HG02840 (cell line): Measurements from ENCODE around the gene DCXR.

Source experiments
- ATAC-seq: cut with Tn5 transposase; IDR thresholded peaks from one replicate; pipeline ENCODE4 v1.9.1; 2021; ENCODE audit warnings: mild to moderate bottlenecking, moderate library complexity, moderate number of reproducible peaks; ENCODE audit not compliant: unreplicated experiment, low FRiP score

Gene DCXR

DNA sequence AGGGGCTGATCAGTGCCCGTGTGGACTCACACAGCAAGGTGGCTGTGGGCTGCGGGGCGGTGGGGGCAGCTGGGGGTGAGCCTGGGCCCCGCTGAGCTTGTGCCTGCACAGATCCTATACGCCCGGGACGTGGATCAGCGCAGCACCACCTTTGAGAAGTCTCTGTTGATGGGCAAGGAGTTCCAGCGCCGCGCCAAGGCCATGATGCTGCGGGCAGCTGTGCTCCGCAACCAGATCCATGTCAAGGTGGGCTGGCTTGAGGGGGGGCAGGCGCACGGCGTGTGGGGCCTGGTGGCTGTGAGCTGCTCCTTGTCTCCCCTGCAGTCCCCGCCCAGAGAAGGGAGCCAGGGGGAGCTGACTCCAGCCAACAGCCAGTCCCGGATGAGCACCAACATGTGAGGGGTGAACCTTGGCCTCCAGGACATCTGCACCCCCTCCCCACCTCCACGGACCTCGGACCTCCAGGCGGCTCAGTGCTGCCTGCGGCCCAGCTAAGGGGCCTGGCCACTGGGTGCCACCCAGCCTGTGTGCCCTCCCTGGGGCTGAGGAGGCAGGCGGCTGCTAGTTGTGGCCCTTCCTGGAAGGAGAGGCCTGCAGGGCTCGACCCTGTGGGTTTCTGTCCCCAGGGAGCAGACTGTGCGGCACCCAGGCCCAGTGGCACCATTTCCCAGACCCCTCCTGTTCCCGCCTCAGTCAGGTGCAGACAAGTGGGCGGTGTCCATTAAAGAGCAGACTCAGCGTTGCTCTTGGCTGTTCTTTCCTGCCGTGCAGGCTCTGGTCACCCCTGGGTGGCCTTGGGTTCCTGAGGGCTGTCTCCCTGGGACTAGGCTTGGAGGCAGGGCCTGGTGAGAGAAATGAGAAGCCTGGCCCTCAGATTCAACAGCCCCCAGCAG, 19.5 kb upstream of the DCXR start:
- no peak for ATAC-seq

DNA sequence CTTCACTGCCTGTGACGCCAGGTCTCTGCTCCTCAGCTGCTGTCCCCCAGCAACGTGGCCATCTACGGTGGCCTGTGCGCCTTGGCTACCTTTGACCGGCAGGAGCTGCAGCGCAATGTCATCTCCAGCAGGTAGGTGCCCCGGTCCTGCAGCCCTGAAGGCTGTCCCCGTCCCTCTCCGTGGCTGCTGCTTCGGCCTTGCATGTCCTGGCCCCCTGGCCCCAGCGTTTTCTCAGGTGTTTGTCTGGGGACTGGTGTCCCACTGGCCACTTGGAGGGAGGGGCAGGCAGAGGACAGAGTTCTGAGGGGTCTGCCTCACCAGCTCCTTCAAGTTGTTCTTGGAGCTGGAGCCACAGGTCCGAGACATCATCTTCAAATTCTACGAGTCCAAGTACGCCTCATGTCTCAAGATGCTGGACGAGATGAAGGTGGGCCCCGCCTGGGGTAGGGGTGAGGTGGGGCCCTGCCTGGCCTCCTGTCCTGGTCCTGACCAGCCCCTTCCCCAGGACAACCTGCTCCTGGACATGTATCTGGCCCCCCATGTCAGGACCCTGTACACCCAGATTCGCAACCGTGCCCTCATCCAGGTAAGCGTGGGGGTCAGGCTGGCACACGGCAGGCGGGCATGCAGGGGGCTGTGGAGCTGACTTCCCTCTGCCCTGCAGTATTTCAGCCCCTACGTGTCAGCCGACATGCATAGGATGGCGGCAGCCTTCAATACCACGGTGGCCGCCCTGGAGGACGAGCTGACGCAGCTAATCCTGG, 18.6 kb upstream of the DCXR start:
- ATAC-seq, result no peak

DNA sequence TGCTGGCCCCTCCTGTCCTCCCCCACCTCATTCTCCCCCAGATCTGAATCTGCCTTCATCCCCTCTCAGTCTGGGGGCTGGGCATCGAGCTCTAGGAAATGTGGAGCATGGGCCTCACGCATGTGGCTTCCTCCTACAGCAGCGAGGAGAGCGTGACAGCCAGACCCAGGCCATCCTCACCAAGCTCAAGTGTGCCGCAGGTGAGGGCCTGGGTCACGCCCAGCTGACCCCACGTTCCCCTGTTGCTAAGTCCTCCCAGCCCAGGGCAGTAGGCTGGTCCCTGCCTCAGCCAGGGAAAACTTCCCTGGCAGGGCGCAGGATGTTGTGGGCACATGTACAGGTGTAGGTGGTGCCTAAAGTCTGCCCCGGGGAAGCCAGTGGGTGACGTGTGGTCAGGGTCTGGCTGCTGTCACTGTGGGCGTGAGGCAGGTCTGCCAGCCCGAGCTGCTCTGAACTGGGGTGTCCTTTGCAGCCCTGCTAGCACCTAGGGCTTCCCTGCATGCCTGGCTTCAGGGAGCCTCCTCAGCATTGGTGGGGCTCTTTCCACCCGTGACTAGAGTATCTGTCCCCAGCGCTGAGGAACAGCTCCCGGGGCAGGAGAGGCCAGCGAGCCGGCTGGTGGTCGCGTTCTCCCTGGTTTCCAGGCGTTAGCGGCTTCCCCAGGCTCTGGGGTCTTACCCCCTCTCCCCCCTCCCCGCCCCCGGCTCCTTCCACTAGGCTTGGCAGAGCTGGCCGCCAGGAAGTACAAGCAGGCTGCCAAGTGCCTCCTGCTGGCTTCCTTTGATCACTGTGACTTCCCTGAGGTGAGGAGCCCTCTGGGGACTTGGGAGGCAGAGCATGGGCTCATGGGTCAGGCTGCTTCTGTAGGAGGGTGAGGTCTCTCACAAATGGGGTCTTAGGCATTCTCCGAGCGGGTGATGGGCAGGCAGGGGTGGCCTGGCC, 17.8 kb upstream of the DCXR start:
- no peak for ATAC-seq

GRCh38 chr17:82054351-82055022, 17.0 kb upstream of the DCXR start:
- no peak for ATAC-seq

- ATAC-seq, result no peak
Measured at GRCh38 chr17:82053556-82054263, 16.2 kb upstream of the DCXR start.

- no peak for ATAC-seq
Measured at GRCh38 chr17:82053130-82053529, 15.6 kb upstream of the DCXR start.

- ATAC-seq, result no peak
Measured at GRCh38 chr17:82052638-82053059, 15.2 kb upstream of the DCXR start.

GRCh38 chr17:82051776-82052637, 14.5 kb upstream of the DCXR start, which contains the start of the genes GPS1 and RFNG:
TSS of gene GPS1 (plus strand) at chr17:82051898. CDS start at chr17:82051932, 34 bp downstream.
TSS of gene RFNG (minus strand) at chr17:82051811. CDS start at chr17:82051766, 45 bp downstream.
- ATAC-seq, result no peak

DNA sequence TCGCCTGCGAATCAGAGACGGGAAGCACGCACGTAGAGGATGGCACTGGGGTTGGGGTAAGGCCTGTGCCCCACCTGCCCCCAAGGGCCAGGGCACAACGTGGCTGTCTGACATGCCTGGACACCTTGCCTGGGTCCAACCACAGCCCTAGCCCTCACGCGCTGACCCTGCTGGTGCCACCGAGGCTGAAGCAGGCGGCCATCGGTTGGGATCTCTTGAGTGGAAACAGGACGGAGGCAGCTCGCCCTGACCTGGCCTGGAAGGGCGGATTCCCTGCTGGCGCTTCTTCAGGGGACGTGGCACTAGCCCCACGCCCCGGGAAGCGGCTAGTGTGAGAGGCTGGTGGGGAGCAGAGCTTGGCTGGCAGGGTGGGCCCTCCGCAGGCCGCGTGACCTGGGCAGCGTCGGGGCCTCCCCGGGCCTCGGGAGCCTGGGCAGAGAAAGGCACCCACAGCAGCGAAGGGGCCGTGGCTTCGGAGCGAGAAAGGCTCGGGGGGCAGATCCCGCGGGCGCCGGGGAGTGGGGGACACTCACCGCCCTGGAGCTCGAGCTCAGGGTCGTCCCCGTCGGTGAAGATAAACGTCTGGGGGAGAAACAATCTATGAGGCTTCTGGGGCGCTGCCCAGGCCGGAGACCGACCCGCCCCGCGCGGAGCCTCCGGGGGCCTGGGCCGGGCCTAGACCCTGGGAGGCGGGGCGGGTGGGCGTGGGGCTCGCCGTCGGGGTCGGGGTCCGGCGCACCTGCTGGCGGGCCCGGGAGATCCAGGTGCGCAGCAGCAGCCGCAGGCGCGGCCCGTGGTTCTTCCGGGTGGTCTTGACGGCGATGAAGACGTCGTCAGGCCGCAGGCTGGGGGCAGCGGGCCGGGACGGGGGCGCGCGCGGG, 13.5 kb upstream of the DCXR start:
- ATAC-seq, result no peak

GRCh38 chr17:82050152-82050760, 12.8 kb upstream of the DCXR start:
- ATAC-seq, result no peak

DNA sequence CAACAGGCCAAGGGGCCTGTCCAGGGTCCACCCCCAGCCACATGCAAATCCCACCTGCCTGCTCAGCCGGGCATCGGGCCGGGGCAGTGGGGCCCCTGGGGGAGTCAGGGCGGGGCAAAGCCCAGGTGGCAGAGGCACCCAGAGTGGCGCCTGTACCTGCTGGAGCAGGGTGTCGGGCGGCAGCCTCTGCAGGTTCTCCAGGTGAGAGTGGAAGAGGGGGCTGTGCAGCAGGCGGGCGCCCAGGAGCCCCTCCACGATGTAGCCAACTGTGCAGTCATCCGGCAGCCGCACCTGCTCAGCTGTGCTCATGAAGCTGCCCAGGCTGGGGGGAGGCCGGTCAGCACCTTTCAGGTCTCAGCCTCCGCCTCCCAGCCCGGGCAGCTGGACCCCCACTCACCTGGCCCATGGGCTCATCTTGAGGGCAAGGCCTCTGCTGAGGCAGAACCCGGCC, 12.0 kb upstream of the DCXR start:
- no peak for ATAC-seq

- ATAC-seq, result no peak
Measured at GRCh38 chr17:82049106-82049505, 11.6 kb upstream of the DCXR start.

- ATAC-seq, result no peak
Measured at GRCh38 chr17:82048571-82048971, 11.1 kb upstream of the DCXR start.

DNA sequence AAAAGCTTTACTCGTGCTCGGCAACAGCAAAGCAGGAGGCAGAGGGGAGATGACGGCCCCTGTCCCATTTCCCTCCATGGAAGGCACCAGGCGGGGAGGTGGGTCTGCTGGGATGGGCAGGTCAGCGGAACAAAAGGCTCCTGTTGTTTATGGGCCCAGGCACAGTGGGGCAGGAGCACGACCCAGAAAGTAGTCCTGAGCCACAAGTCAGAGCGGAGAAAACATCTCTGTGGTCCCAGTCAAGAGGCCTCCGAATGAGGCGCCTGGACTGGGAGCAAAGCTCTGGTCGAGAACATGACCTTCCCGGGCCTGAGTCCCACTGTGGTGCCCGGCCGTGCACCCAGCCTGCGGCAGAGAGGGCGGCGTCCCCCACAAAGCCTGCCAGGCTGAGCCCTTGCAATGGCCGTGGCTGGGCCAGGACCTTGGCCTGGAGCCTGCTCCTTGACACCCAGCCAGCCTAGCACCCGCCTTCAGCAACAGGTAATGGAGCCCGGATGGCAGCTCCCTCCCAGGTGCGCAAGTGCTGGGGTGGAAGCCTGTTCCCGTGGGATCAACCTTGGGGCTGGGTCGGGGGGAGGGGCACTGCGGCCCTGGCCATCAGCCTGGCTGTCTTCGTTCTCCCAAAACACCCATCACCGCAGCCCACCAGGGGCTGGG, 10.5 kb upstream of the DCXR start:
- no peak for ATAC-seq

GRCh38 chr17:82047379-82047778, 9.9 kb upstream of the DCXR start:
- ATAC-seq, result no peak

GRCh38 chr17:82046903-82047302, 9.4 kb upstream of the DCXR start:
- ATAC-seq, result no peak
